ENCODE measurements around the gene PARD3B. TPM values are rescaled to one million over a fixed set of nuclear protein-coding genes. Genes with fewer than 3 reads are reported as not detected.

Gene PARD3B
- total RNA-seq, 4 donors from 2014 or later = 27.8 to 39.3 (median 33.7) TPM

- TF ChIP-seq, protein P1, sequence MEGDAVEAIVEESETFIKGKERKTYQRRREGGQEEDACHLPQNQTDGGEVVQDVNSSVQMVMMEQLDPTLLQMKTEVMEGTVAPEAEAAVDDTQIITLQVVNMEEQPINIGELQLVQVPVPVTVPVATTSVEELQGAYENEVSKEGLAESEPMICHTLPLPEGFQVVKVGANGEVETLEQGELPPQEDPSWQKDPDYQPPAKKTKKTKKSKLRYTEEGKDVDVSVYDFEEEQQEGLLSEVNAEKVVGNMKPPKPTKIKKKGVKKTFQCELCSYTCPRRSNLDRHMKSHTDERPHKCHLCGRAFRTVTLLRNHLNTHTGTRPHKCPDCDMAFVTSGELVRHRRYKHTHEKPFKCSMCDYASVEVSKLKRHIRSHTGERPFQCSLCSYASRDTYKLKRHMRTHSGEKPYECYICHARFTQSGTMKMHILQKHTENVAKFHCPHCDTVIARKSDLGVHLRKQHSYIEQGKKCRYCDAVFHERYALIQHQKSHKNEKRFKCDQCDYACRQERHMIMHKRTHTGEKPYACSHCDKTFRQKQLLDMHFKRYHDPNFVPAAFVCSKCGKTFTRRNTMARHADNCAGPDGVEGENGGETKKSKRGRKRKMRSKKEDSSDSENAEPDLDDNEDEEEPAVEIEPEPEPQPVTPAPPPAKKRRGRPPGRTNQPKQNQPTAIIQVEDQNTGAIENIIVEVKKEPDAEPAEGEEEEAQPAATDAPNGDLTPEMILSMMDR (IDR thresholded peaks at IDR 0.05) = no peak
- no peak for ATAC-seq (ENCODE audit: low FRiP score)
- no peak for DNase-seq (ENCODE audit: low spot score)
These were observed 176.9 kb downstream of the PARD3B start for GRCh38 chr2:204722207-204722606.

GRCh38 chr2:204722691-204723090 lies 177.4 kb downstream of the PARD3B start:
- ATAC-seq (ENCODE audit: low FRiP score) (no peak), DNase-seq (ENCODE audit: low spot score) (no peak)
- TF ChIP-seq, protein P1 (IDR thresholded peaks at IDR 0.05) = no peak

GRCh38 chr2:204725693-204726360 lies 180.6 kb downstream of the PARD3B start:
- TF ChIP-seq, protein P1 (IDR thresholded peaks at IDR 0.05) = no peak
- no peak for DNase-seq (ENCODE audit: low spot score)
- no peak for ATAC-seq (ENCODE audit: low FRiP score)

- TF ChIP-seq, protein P1 (IDR thresholded peaks at IDR 0.05) = no peak
These were observed 181.6 kb downstream of the PARD3B start for GRCh38 chr2:204726831-204727230.

GRCh38 chr2:204727368-204727767 lies 182.1 kb downstream of the PARD3B start:
- DNase-seq (ENCODE audit: low spot score) (no peak), ATAC-seq (ENCODE audit: low FRiP score) (no peak)
- TF ChIP-seq, protein P1 (IDR thresholded peaks at IDR 0.05) = no peak

More at GRCh38 chr2:204726831-204727230, 181.6 kb downstream of the PARD3B start:
- no peak for ATAC-seq (ENCODE audit: low FRiP score)
- DNase-seq (ENCODE audit: low spot score) = no peak

DNA sequence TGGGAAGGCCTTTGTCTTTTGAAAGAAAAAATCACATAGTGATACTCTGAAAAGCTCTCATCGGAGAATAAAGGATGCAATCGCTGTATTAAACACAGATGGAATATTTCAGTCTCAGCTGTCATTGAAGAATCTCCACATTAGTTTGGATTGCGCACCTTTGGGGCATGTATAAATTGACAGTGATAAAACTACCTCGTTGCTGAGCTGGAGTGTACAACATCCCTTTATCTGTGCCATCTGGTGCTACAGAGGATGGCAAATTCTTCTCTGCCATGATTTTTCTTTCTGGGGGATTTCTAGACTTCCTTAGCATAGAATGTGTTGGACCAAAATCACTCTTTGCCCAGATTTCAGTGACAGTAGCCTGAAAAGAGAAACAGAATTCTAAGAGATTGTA lies 185.3 kb downstream of the PARD3B start:
- TF ChIP-seq, protein P1 (IDR thresholded peaks at IDR 0.05) = no peak
- ATAC-seq (ENCODE audit: low FRiP score) = no peak
- DNase-seq (ENCODE audit: low spot score) = no peak

DNA sequence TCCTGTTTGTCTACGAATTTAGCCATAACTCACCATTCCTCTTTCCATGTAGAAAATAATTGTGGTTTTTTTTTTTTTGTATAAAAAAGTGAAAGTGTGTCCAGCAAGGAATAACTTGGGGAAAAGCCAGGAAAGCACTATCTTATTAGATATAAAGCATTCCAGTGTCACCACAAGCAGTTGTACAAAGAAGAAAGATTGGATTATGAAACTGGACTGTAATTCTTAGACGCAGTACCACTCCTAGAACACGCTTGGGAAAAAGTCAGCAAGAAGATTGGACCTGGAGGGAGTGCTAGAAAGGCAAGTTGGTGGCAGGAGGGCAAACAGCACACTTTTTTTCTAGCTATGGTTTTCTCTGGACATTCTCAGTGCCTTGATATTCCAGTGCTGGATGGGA lies 186.7 kb downstream of the PARD3B start:
- ATAC-seq (ENCODE audit: low FRiP score) (no peak), DNase-seq (ENCODE audit: low spot score) (no peak)
- TF ChIP-seq, protein P1 (IDR thresholded peaks at IDR 0.05) = no peak

Measured in omental fat pad (tissue), 4 donors.